ENCODE data around the gene SGMS1. TPM values are rescaled to one million over a fixed set of nuclear protein-coding genes. Genes with fewer than 3 reads are reported as not detected.

Gene SGMS1
- total RNA-seq, 1 donor from 2014 or later = 128 TPM

- H3K27ac ChIP-seq = no peak overlapping the region
- H3K4me1 ChIP-seq = no peaks in the 10 kb centered on the region
- DNase-seq (ENCODE audit: low spot score in 2 of 2) = no peak
- no peaks in the 10 kb centered on the region for H3K9me3 ChIP-seq
- H3K4me3 ChIP-seq = no peak overlapping the region
- no peaks in the 10 kb centered on the region for H3K36me3 ChIP-seq
- intact Hi-C loops (cut with DNase I) = no loop called here
- no peak for TF ChIP-seq CTCF (IDR thresholded peaks at IDR 0.05)
- no peaks in the 10 kb centered on the region for H3K27me3 ChIP-seq
These were observed 146.2 kb downstream of the SGMS1 start for GRCh38 chr10:50477287-50478203.

- no peak overlapping the region for H3K4me3 ChIP-seq
- intact Hi-C loops (cut with DNase I) = no loop called here
- H3K4me1 ChIP-seq = peaks cover 2 to 15% of the 10 kb centered on the region in 2 donors
- no peaks in the 10 kb centered on the region for H3K9me3 ChIP-seq
- DNase-seq (ENCODE audit: low spot score in 2 of 2) = no peak
- H3K27ac ChIP-seq = no peak overlapping the region
- no peaks in the 10 kb centered on the region for H3K27me3 ChIP-seq
- H3K36me3 ChIP-seq = no peaks in the 10 kb centered on the region
- TF ChIP-seq CTCF (IDR thresholded peaks at IDR 0.05) = no peak
These were observed 150.0 kb downstream of the SGMS1 start for GRCh38 chr10:50473756-50474155.

GRCh38 chr10:50472914-50473313 is 150.8 kb downstream of the SGMS1 start:
- no peak for TF ChIP-seq CTCF (IDR thresholded peaks at IDR 0.05)
- intact Hi-C loops (cut with DNase I) = no loop called here
- no peak for DNase-seq (ENCODE audit: low spot score in 2 of 2)
- Histone ChIP-seq H3K27me3 (no peaks in the 10 kb centered on the region), H3K4me3 (no peak overlapping the region), H3K4me1 (peaks cover 2 to 15% of the 10 kb centered on the region in 2 donors), H3K27ac (no peak overlapping the region), H3K9me3 (no peaks in the 10 kb centered on the region), H3K36me3 (no peaks in the 10 kb centered on the region)

- Histone ChIP-seq H3K4me1 (peaks cover 2 to 15% of the 10 kb centered on the region in 2 donors), H3K36me3 (no peaks in the 10 kb centered on the region), H3K27me3 (no peaks in the 10 kb centered on the region), H3K4me3 (no peak overlapping the region), H3K27ac (no peak overlapping the region), H3K9me3 (no peaks in the 10 kb centered on the region)
- DNase-seq (ENCODE audit: low spot score in 2 of 2) = no peak
- no peak for TF ChIP-seq CTCF (IDR thresholded peaks at IDR 0.05)
- intact Hi-C loops (cut with DNase I) = no loop called here
These were observed 152.2 kb downstream of the SGMS1 start for GRCh38 chr10:50471583-50471975.

GRCh38 chr10:50470798-50471582 is 152.8 kb downstream of the SGMS1 start:
- no peaks in the 10 kb centered on the region for H3K36me3 ChIP-seq
- DNase-seq (ENCODE audit: low spot score in 2 of 2) = no peak
- intact Hi-C loops (cut with DNase I) = no loop called here
- H3K4me3 ChIP-seq = no peak overlapping the region
- no peaks in the 10 kb centered on the region for H3K27me3 ChIP-seq
- TF ChIP-seq CTCF (IDR thresholded peaks at IDR 0.05) = no peak
- H3K9me3 ChIP-seq = no peaks in the 10 kb centered on the region
- H3K27ac ChIP-seq = no peak overlapping the region
- H3K4me1 ChIP-seq = peaks cover 2 to 15% of the 10 kb centered on the region in 2 donors

Measured in ascending aorta (tissue), 2 donors.